HEK293 (cell line): Measurements from ENCODE around the gene SCRN2.

ENCODE experiments used
- AEBP2 ChIP-seq: fragments of 450-650 bp; formaldehyde crosslinking; IDR thresholded peaks from 2 replicates; pipeline ENCODE4 v1.5.1; 2016; ENCODE audit warnings: missing biosample characterization, missing genetic modification characterization, borderline replicate concordance
- ATF2 ChIP-seq: fragments of 450-650 bp; formaldehyde crosslinking; IDR thresholded peaks from 2 replicates; pipeline ENCODE4 v1.5.1; 2016; ENCODE audit warnings: missing biosample characterization, missing genetic modification characterization, low read depth
- BCL6B ChIP-seq: fragments of 450-650 bp; formaldehyde crosslinking; IDR thresholded peaks from 2 replicates; pipeline ENCODE4 v1.5.1; 2017; ENCODE audit warnings: missing biosample characterization, missing genetic modification characterization
- GFI1B ChIP-seq: fragments of 450-650 bp; formaldehyde crosslinking; IDR thresholded peaks from 2 replicates; pipeline ENCODE4 v1.5.1; 2016; ENCODE audit warnings: missing biosample characterization, missing genetic modification characterization
- GLI2 ChIP-seq: fragments of 450-650 bp; formaldehyde crosslinking; IDR thresholded peaks from 2 replicates; pipeline ENCODE4; 2017; ENCODE audit warnings: missing biosample characterization, missing genetic modification characterization, low read depth, borderline replicate concordance
- HOXC10 ChIP-seq: sonication (generic); formaldehyde crosslinking; IDR thresholded peaks from 2 replicates; pipeline ENCODE4 v1.8.1; 2023; ENCODE audit warnings: mild to moderate bottlenecking, missing genetic modification reagents
- KLF1 ChIP-seq: fragments of 450-650 bp; formaldehyde crosslinking; IDR thresholded peaks from 2 replicates; pipeline ENCODE4 v1.5.1; 2016; ENCODE audit warnings: missing biosample characterization, missing genetic modification characterization
- KLF8 ChIP-seq: fragments of 450-650 bp; formaldehyde crosslinking; IDR thresholded peaks from 2 replicates; pipeline ENCODE4 v1.5.1; 2016; ENCODE audit warnings: missing biosample characterization, missing genetic modification characterization
- SP7 ChIP-seq: fragments of 450-650 bp; formaldehyde crosslinking; IDR thresholded peaks from 2 replicates; pipeline ENCODE4 v1.5.1; 2016; ENCODE audit warnings: missing biosample characterization, missing genetic modification characterization
- TCF7L2 ChIP-seq: IDR thresholded peaks from 2 replicates; pipeline ENCODE4 v1.6.1; 2011; ENCODE audit warnings: low read depth, mild to moderate bottlenecking, inconsistent platforms, low read length, moderate library complexity, borderline replicate concordance
- TRIM28 ChIP-seq: IDR thresholded peaks from 2 replicates; pipeline ENCODE4 v1.6.1; 2011; ENCODE audit warnings: low read length, control low read depth, borderline replicate concordance
- ZBTB17 ChIP-seq: fragments of 450-650 bp; formaldehyde crosslinking; IDR thresholded peaks from 2 replicates; pipeline ENCODE4 v1.5.1; 2016; ENCODE audit warnings: missing biosample characterization, missing genetic modification characterization
- ZBTB20 ChIP-seq: fragments of 450-650 bp; formaldehyde crosslinking; IDR thresholded peaks from 2 replicates; pipeline ENCODE4 v1.5.1; 2016; ENCODE audit warnings: missing biosample characterization, missing genetic modification characterization
- ZBTB6 ChIP-seq: fragments of 450-650 bp; formaldehyde crosslinking; IDR thresholded peaks from 2 replicates; pipeline ENCODE4 v1.5.1; 2017; ENCODE audit warnings: missing biosample characterization, missing genetic modification characterization
- ZFP41 ChIP-seq: fragments of 450-650 bp; formaldehyde crosslinking; IDR thresholded peaks from 2 replicates; pipeline ENCODE4 v1.5.1; 2016; ENCODE audit warnings: missing biosample characterization, missing genetic modification characterization, borderline replicate concordance
- ZFP69B ChIP-seq: fragments of 450-650 bp; formaldehyde crosslinking; IDR thresholded peaks from 2 replicates; pipeline ENCODE4 v1.5.1; 2016; ENCODE audit warnings: missing biosample characterization, missing genetic modification characterization
- ZNF175 ChIP-seq: fragments of 450-650 bp; formaldehyde crosslinking; IDR thresholded peaks from 2 replicates; pipeline ENCODE4 v1.5.1; 2016; ENCODE audit warnings: missing biosample characterization, missing genetic modification characterization
- ZNF202 ChIP-seq: fragments of 450-650 bp; formaldehyde crosslinking; IDR thresholded peaks from 2 replicates; pipeline ENCODE4 v1.5.1; 2016; ENCODE audit warnings: missing biosample characterization, missing genetic modification characterization, borderline replicate concordance
- ZNF221 ChIP-seq: fragments of 450-650 bp; formaldehyde crosslinking; IDR thresholded peaks from 2 replicates; pipeline ENCODE4 v1.5.1; 2017; ENCODE audit warnings: missing biosample characterization, missing genetic modification characterization, borderline replicate concordance
- ZNF223 ChIP-seq: fragments of 450-650 bp; formaldehyde crosslinking; IDR thresholded peaks from 2 replicates; pipeline ENCODE4 v1.5.1; 2016; ENCODE audit warnings: missing biosample characterization, missing genetic modification characterization
- ZNF248 ChIP-seq: fragments of 450-650 bp; formaldehyde crosslinking; IDR thresholded peaks from 2 replicates; pipeline ENCODE4 v1.5.1; 2017; ENCODE audit warnings: missing biosample characterization, missing genetic modification characterization
- ZNF292 ChIP-seq: fragments of 450-650 bp; formaldehyde crosslinking; IDR thresholded peaks from 2 replicates; pipeline ENCODE4 v1.5.1; 2016; ENCODE audit warnings: low read depth, missing biosample characterization, missing genetic modification characterization, borderline replicate concordance
- ZNF404 ChIP-seq: fragments of 450-650 bp; formaldehyde crosslinking; IDR thresholded peaks from 2 replicates; pipeline ENCODE4 v1.5.1; 2017; ENCODE audit warnings: missing biosample characterization, missing genetic modification characterization
- ZNF416 ChIP-seq: fragments of 450-650 bp; formaldehyde crosslinking; IDR thresholded peaks from 2 replicates; pipeline ENCODE4 v1.5.1; 2016; ENCODE audit warnings: missing biosample characterization, missing genetic modification characterization
- ZNF510 ChIP-seq: fragments of 450-650 bp; formaldehyde crosslinking; IDR thresholded peaks from 2 replicates; pipeline ENCODE4 v1.5.1; 2018; ENCODE audit warnings: mild to moderate bottlenecking, missing genetic modification characterization, missing biosample characterization; ENCODE audit not compliant: insufficient replicate concordance
- ZNF530 ChIP-seq: fragments of 450-650 bp; formaldehyde crosslinking; IDR thresholded peaks from 2 replicates; pipeline ENCODE4 v1.5.1; 2016; ENCODE audit warnings: low read depth, missing biosample characterization, missing genetic modification characterization
- ZNF596 ChIP-seq: fragments of 450-650 bp; IDR thresholded peaks from 2 replicates; pipeline ENCODE4 v1.5.0; 2018; ENCODE audit warnings: missing biosample characterization, mild to moderate bottlenecking, missing genetic modification characterization, moderate library complexity
- ZNF623 ChIP-seq: fragments of 450-650 bp; formaldehyde crosslinking; IDR thresholded peaks from 2 replicates; pipeline ENCODE4 v1.5.1; 2016; ENCODE audit warnings: missing biosample characterization, missing genetic modification characterization
- ZNF670 ChIP-seq: fragments of 450-650 bp; formaldehyde crosslinking; IDR thresholded peaks from 2 replicates; pipeline ENCODE4 v1.5.1; 2016; ENCODE audit warnings: missing biosample characterization, missing genetic modification characterization, low read depth
- ZNF768 ChIP-seq: fragments of 450-650 bp; formaldehyde crosslinking; IDR thresholded peaks from 2 replicates; pipeline ENCODE4 v1.5.1; 2018; ENCODE audit warnings: missing biosample characterization, mild to moderate bottlenecking, missing genetic modification characterization
- ZNF776 ChIP-seq: fragments of 450-650 bp; formaldehyde crosslinking; IDR thresholded peaks from 2 replicates; pipeline ENCODE4 v1.5.0; 2017; ENCODE audit warnings: missing biosample characterization, missing genetic modification characterization, borderline replicate concordance
- ZNF792 ChIP-seq: fragments of 450-650 bp; formaldehyde crosslinking; IDR thresholded peaks from 2 replicates; pipeline ENCODE4 v1.5.1; 2016; ENCODE audit warnings: missing biosample characterization, missing genetic modification characterization
- ZNF843 ChIP-seq: fragments of 450-650 bp; formaldehyde crosslinking; IDR thresholded peaks from 2 replicates; pipeline ENCODE4 v1.5.1; 2016; ENCODE audit warnings: missing biosample characterization, missing genetic modification characterization
- ZSCAN30 ChIP-seq: fragments of 450-650 bp; IDR thresholded peaks from 2 replicates; pipeline ENCODE4 v1.5.1; 2018; ENCODE audit warnings: missing biosample characterization, mild to moderate bottlenecking, missing genetic modification characterization, moderate library complexity
- ZSCAN4 ChIP-seq: fragments of 450-650 bp; formaldehyde crosslinking; IDR thresholded peaks from 2 replicates; pipeline ENCODE4 v1.5.1; 2017; ENCODE audit warnings: missing biosample characterization, missing genetic modification characterization

The SCRN2 gene

GRCh38 chr17:47888293-47888692 lies 47.2 kb upstream of the SCRN2 start (continued):
- no peak for TF ChIP-seq ZNF623 (tag by site-specific recombination)
- TF ChIP-seq GLI2 (tag by site-specific recombination): no peak
- peak; percentile 81; the same call in 1 of the 2 replicates for TF ChIP-seq ZBTB17 (tag by site-specific recombination)
- TF ChIP-seq ZNF175 (tag by site-specific recombination): no peak
- TF ChIP-seq GFI1B (tag by site-specific recombination): no peak
- no peak for TF ChIP-seq TCF7L2
- TF ChIP-seq KLF8: no peak
- no peak for TF ChIP-seq ZNF596
- TF ChIP-seq TRIM28: no peak
- no peak for TF ChIP-seq ZNF404 (tag by site-specific recombination)
- no peak for TF ChIP-seq ZNF416 (tag by site-specific recombination)
- TF ChIP-seq ZNF510: no peak
- TF ChIP-seq HOXC10 (CRISPR knock-in tag): no peak
- no peak for TF ChIP-seq ZNF221 (tag by site-specific recombination)
- no peak for TF ChIP-seq AEBP2
- TF ChIP-seq ATF2: peak; percentile 57
- no peak for TF ChIP-seq ZSCAN30 (tag by site-specific recombination)
- TF ChIP-seq ZBTB20 (tag by site-specific recombination): no peak
- TF ChIP-seq ZNF670 (tag by site-specific recombination): no peak
- TF ChIP-seq ZNF843 (tag by site-specific recombination): no peak
- TF ChIP-seq SP7 (tag by site-specific recombination): peak; percentile 84
- no peak; the same call in 1 of the 2 replicates for TF ChIP-seq ZNF223 (tag by site-specific recombination)
- TF ChIP-seq ZFP41 (tag by site-specific recombination): no peak
- no peak for TF ChIP-seq ZNF530 (tag by site-specific recombination)
- TF ChIP-seq BCL6B (tag by site-specific recombination): no peak
- TF ChIP-seq ZNF768: no peak
- TF ChIP-seq ZNF776 (tag by site-specific recombination): no peak
- no peak for TF ChIP-seq ZNF202 (tag by site-specific recombination)
- TF ChIP-seq ZSCAN4 (tag by site-specific recombination): no peak
- TF ChIP-seq ZNF292: no peak
- 0 out of 2 replicates have a peak, but pooled peaks have one; percentile 37 for TF ChIP-seq ZFP69B (tag by site-specific recombination)
- TF ChIP-seq ZBTB6: no peak; the same call in 1 of the 2 replicates
- peak; percentile 56 for TF ChIP-seq KLF1 (tag by site-specific recombination)
- no peak for TF ChIP-seq ZNF248
- peak; percentile 80; the same call in 1 of the 2 replicates for TF ChIP-seq ZNF792 (tag by site-specific recombination)
